ENCODE measurements around the gene RGL1. TPM values are rescaled to one million over a fixed set of nuclear protein-coding genes. Genes with fewer than 3 reads are reported as not detected.
"Not testable (repeated sequence)": the region's sequence is repeated elsewhere in the genome, so short reads cannot be mapped to it uniquely, and the experiment has no call there.

Gene RGL1
- total RNA-seq, 1 donor from 2014 or later, result 23.1 TPM

- H3K27me3 ChIP-seq, result no peaks in the 10 kb centered on the region
- H3K36me3 ChIP-seq, result no peaks in the 10 kb centered on the region
- no peaks in the 10 kb centered on the region for H3K9me3 ChIP-seq
- H3K4me3 ChIP-seq, result no peak overlapping the region
- no peak for DNase-seq (ENCODE audit: low spot score in 2 of 2)
- TF ChIP-seq, protein P1, sequence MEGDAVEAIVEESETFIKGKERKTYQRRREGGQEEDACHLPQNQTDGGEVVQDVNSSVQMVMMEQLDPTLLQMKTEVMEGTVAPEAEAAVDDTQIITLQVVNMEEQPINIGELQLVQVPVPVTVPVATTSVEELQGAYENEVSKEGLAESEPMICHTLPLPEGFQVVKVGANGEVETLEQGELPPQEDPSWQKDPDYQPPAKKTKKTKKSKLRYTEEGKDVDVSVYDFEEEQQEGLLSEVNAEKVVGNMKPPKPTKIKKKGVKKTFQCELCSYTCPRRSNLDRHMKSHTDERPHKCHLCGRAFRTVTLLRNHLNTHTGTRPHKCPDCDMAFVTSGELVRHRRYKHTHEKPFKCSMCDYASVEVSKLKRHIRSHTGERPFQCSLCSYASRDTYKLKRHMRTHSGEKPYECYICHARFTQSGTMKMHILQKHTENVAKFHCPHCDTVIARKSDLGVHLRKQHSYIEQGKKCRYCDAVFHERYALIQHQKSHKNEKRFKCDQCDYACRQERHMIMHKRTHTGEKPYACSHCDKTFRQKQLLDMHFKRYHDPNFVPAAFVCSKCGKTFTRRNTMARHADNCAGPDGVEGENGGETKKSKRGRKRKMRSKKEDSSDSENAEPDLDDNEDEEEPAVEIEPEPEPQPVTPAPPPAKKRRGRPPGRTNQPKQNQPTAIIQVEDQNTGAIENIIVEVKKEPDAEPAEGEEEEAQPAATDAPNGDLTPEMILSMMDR (IDR thresholded peaks at IDR 0.05), result no peak
- intact Hi-C loops (cut with DNase I), result no loop called here
- no peak overlapping the region for H3K27ac ChIP-seq
- peaks cover 0 to 6% of the 10 kb centered on the region in 2 donors for H3K4me1 ChIP-seq
These were observed 24.8 kb upstream of the RGL1 start for GRCh38 chr1:183780159-183780558.

DNA sequence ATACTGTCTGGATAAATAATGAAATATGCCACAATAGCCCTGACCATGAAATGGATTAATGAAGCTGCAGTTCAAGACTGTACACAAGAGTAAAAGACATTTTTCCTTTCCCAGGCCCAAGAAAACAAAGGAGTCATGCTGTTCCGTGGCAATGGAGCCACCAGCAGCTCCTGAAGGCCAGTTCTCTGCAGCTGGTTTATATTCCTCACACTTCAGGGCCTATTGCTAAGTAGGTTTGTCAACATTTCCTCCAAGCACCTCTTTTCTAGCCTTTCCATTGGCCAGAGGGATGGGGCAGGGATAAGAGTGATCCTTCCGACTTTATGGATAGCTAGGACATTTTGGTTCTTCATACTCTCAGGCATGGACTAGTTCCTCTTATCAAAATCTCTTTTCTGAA is 24.2 kb upstream of the RGL1 start:
- Histone ChIP-seq H3K9me3 (no peaks in the 10 kb centered on the region), H3K4me1 (peaks cover 0 to 6% of the 10 kb centered on the region in 2 donors), H3K4me3 (no peak overlapping the region), H3K27ac (no peak overlapping the region), H3K36me3 (no peaks in the 10 kb centered on the region), H3K27me3 (no peaks in the 10 kb centered on the region)
- TF ChIP-seq, protein P1 (IDR thresholded peaks at IDR 0.05), result no peak
- intact Hi-C loops (cut with DNase I), result no loop called here
- no peak for DNase-seq (ENCODE audit: low spot score in 2 of 2)

- H3K9me3 ChIP-seq, result no peaks in the 10 kb centered on the region
- peaks cover 0 to 6% of the 10 kb centered on the region in 2 donors for H3K4me1 ChIP-seq
- intact Hi-C loops (cut with DNase I), result no loop called here
- no peaks in the 10 kb centered on the region for H3K36me3 ChIP-seq
- H3K4me3 ChIP-seq, result no peak overlapping the region
- H3K27me3 ChIP-seq, result no peaks in the 10 kb centered on the region
- TF ChIP-seq, protein P1 (IDR thresholded peaks at IDR 0.05), result no peak
- no peak for DNase-seq (ENCODE audit: low spot score in 2 of 2)
- H3K27ac ChIP-seq, result no peak overlapping the region
These were observed 21.6 kb upstream of the RGL1 start for GRCh38 chr1:183783342-183783741.

DNA sequence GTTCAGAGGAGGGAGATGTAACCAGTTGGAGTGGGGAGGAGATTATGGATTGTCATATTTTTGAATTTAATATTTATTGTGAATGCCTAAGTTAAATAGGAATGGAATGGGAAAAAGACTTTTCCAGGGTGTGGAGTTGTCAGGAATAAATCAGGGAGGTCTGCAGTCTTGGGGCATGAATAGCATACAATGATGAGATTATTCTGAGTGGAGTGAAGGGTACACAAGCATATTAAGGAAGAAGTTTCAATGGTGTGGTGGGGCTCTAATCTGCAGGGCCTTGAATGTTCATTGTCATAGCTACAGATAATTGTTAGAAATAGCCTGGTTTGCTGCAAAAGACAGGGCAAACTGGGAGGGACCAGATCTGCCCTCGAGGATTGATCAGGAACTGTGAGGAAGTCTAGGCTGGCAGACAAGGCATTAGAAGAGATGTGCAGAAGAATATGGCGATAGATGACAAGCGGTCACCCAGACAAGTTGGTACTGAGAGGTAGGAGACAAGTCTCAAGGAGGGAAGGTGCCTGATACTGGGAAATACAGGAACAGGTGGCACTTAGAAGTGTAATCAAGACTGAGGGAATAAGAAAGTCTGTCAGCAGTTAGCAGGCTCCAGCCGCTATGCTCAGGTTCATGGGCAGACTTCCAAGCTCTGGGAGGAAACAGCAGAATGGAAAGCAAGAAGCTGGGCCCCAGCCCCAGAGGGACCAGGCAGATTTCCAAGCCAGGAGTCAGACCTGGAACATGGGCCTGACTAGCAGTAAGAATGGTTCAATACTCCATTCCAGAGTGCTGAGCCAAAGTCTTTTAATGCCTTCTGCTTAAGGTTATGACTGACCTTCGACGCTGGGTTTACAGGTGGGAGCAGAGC is 20.9 kb upstream of the RGL1 start:
- no peak overlapping the region for H3K27ac ChIP-seq
- no peaks in the 10 kb centered on the region for H3K9me3 ChIP-seq
- H3K4me1 ChIP-seq, result peaks cover 0 to 6% of the 10 kb centered on the region in 2 donors
- TF ChIP-seq, protein P1 (IDR thresholded peaks at IDR 0.05), result no peak
- H3K36me3 ChIP-seq, result no peaks in the 10 kb centered on the region
- peak in 1 of 2 donors; percentile 65 for DNase-seq (ENCODE audit: low spot score in 2 of 2)
- H3K27me3 ChIP-seq, result no peaks in the 10 kb centered on the region
- H3K4me3 ChIP-seq, result no peak overlapping the region
- intact Hi-C loops (cut with DNase I), result no loop called here

- H3K4me3 ChIP-seq; H3K9me3 ChIP-seq; H3K27me3 ChIP-seq; H3K4me1 ChIP-seq; intact Hi-C loops (cut with DNase I); DNase-seq (ENCODE audit: low spot score in 2 of 2); H3K27ac ChIP-seq; H3K36me3 ChIP-seq: not testable (repeated sequence)
These were observed 19.0 kb upstream of the RGL1 start for GRCh38 chr1:183785921-183786320.

DNA sequence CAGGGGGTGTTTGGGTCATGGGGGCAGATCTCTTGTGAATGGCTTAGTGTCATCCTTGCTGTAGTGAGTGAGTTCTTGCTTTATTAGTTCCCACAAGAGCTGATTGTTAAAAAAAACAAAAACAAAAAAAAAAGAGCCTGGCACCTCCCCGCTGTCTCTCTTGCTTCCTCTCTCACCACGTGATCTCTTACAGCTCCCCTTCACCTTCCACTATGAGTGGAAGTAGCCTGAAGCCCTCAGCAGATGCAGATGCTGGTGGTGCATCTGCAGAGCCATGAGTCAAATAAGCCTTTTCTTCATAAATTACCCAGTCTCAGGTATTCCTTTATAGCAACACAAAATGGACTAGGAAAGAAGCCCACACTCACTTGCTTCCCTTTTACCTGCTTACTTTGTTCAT is 17.2 kb upstream of the RGL1 start:
- no peaks in the 10 kb centered on the region for H3K9me3 ChIP-seq
- TF ChIP-seq, protein P1 (IDR thresholded peaks at IDR 0.05), result no peak
- no peaks in the 10 kb centered on the region for H3K36me3 ChIP-seq
- H3K4me1 ChIP-seq, result peaks cover 0 to 6% of the 10 kb centered on the region in 2 donors
- no peak overlapping the region for H3K4me3 ChIP-seq
- H3K27ac ChIP-seq, result no peak overlapping the region
- DNase-seq (ENCODE audit: low spot score in 2 of 2), result no peak
- intact Hi-C loops (cut with DNase I), result no loop called here
- H3K27me3 ChIP-seq, result no peaks in the 10 kb centered on the region

All from ascending aorta (tissue), 2 donors.